GM18868 (cell line): ENCODE measurements around the gene PI4KB.

Experiments
- ATAC-seq: cut with Tn5 transposase; IDR thresholded peaks from one replicate; pipeline ENCODE4 v1.9.1; 2021; ENCODE audit warnings: mild to moderate bottlenecking, moderate library complexity; ENCODE audit not compliant: unreplicated experiment

PI4KB gene

GRCh38 chr1:151312826-151313225, 14.4 kb downstream of the PI4KB start:
- no peak for ATAC-seq

GRCh38 chr1:151312411-151312810, 14.8 kb downstream of the PI4KB start:
- ATAC-seq: no peak

- ATAC-seq: no peak
Observed at GRCh38 chr1:151311589-151312331, 15.5 kb downstream of the PI4KB start.

GRCh38 chr1:151311011-151311410, 16.2 kb downstream of the PI4KB start:
- ATAC-seq: no peak

GRCh38 chr1:151309811-151310323, 17.3 kb downstream of the PI4KB start:
- ATAC-seq: no peak

- no peak for ATAC-seq
Observed at GRCh38 chr1:151294742-151295462, 32.3 kb downstream of the PI4KB start.

- ATAC-seq: no peak
Observed at GRCh38 chr1:151293093-151293492, 34.1 kb downstream of the PI4KB start.

GRCh38 chr1:151292207-151293030, 34.8 kb downstream of the PI4KB start:
- no peak for ATAC-seq

- no peak for ATAC-seq
Observed at GRCh38 chr1:151290709-151291303, 36.4 kb downstream of the PI4KB start.

- ATAC-seq: no peak
Observed at GRCh38 chr1:151289991-151290708, 37.1 kb downstream of the PI4KB start.

GRCh38 chr1:151289080-151289935, 37.9 kb downstream of the PI4KB start:
- no peak for ATAC-seq

GRCh38 chr1:151288502-151288901, 38.7 kb downstream of the PI4KB start:
- ATAC-seq: no peak

GRCh38 chr1:151287767-151288500, 39.3 kb downstream of the PI4KB start:
- ATAC-seq: no peak

GRCh38 chr1:151287341-151287699, 39.9 kb downstream of the PI4KB start:
- no peak for ATAC-seq

GRCh38 chr1:151286619-151287340, 40.4 kb downstream of the PI4KB start:
- ATAC-seq: no peak

- ATAC-seq: no peak
Observed at GRCh38 chr1:151284013-151284577, 43.1 kb downstream of the PI4KB start.

GRCh38 chr1:151282883-151283725, 44.1 kb downstream of the PI4KB start:
- ATAC-seq: no peak
